HG02610 (cell line): ENCODE measurements around the gene KLHL11.

Source experiments
- ATAC-seq: cut with Tn5 transposase; IDR thresholded peaks from one replicate; pipeline ENCODE4 v1.9.1; 2021; ENCODE audit warnings: mild to moderate bottlenecking, moderate library complexity; ENCODE audit not compliant: unreplicated experiment

The KLHL11 gene

GRCh38 chr17:41864836-41865595 lies at the start of gene KLHL11:
KLHL11 (minus strand) TSS chr17:41865423; CDS start chr17:41865370, 53 bp downstream.
- ATAC-seq, result peak; percentile 89

- ATAC-seq, result no peak
These were observed 49.8 kb upstream of the KLHL11 start for GRCh38 chr17:41915020-41915419.

GRCh38 chr17:41914358-41914766 lies 49.1 kb upstream of the KLHL11 start:
- no peak for ATAC-seq

GRCh38 chr17:41913798-41914197 lies 48.6 kb upstream of the KLHL11 start:
- no peak for ATAC-seq

GRCh38 chr17:41912925-41913324 lies 47.7 kb upstream of the KLHL11 start:
- ATAC-seq, result no peak

GRCh38 chr17:41910701-41911391 lies 45.6 kb upstream of the KLHL11 start:
- ATAC-seq, result no peak

GRCh38 chr17:41909088-41909487 lies 43.9 kb upstream of the KLHL11 start:
- ATAC-seq, result no peak

- ATAC-seq, result no peak
These were observed 42.7 kb upstream of the KLHL11 start for GRCh38 chr17:41907633-41908539.

GRCh38 chr17:41907185-41907556 lies 41.9 kb upstream of the KLHL11 start:
- no peak for ATAC-seq

- no peak for ATAC-seq
These were observed 41.4 kb upstream of the KLHL11 start for GRCh38 chr17:41906465-41907184.

GRCh38 chr17:41905172-41905571 lies 39.9 kb upstream of the KLHL11 start:
- ATAC-seq, result no peak

- no peak for ATAC-seq
These were observed 39.1 kb upstream of the KLHL11 start for GRCh38 chr17:41904242-41904841.

GRCh38 chr17:41901646-41902045 lies 36.4 kb upstream of the KLHL11 start:
- no peak for ATAC-seq

- ATAC-seq, result no peak
These were observed 31.5 kb upstream of the KLHL11 start for GRCh38 chr17:41896726-41897125.

GRCh38 chr17:41895617-41896016 lies 30.4 kb upstream of the KLHL11 start:
- ATAC-seq, result no peak

GRCh38 chr17:41894791-41895331 lies 29.6 kb upstream of the KLHL11 start:
- no peak for ATAC-seq

GRCh38 chr17:41893384-41893783 lies 28.2 kb upstream of the KLHL11 start:
- ATAC-seq, result no peak

- ATAC-seq, result no peak
These were observed 26.8 kb upstream of the KLHL11 start for GRCh38 chr17:41892021-41892376.

- no peak for ATAC-seq
These were observed 26.2 kb upstream of the KLHL11 start for GRCh38 chr17:41891135-41892020.
